ENCODE measurements around the gene KIF26B.

DNA sequence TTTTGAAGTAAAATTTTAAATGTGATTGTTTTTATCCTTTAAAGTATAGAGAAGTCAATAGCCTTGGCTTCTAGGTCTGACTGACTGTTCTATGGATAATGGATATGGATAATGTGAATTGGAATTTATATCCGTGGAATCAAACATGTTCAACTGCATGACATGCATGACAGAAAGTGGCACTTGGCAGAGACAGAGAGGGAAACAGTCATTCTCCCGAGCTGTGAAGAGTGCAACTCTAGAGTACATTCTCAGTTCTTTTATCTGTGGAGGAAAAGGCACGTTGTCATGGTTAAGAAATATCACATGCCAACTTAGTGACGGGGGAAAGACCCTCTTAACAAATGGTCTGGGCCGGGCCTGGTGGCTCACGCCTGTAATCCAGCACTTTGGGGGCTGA, 67.0 kb downstream of the KIF26B start:
- TF ChIP-seq CTCF (optimal IDR thresholded peaks at IDR 0.05 in 1 of 3, IDR thresholded peaks at IDR 0.05 in 1 of 3, conservative IDR thresholded peaks at IDR 0.05 in 1 of 3; ENCODE audit: extremely low read depth in 1 of 3, insufficient read depth in 2 of 3, low read length in 3 of 3), result no peak
- TF ChIP-seq EZH2 (IDR thresholded peaks at IDR 0.05; ENCODE audit: low read length), result no peak
